ENCODE measurements around the gene NTSR1.

DNA sequence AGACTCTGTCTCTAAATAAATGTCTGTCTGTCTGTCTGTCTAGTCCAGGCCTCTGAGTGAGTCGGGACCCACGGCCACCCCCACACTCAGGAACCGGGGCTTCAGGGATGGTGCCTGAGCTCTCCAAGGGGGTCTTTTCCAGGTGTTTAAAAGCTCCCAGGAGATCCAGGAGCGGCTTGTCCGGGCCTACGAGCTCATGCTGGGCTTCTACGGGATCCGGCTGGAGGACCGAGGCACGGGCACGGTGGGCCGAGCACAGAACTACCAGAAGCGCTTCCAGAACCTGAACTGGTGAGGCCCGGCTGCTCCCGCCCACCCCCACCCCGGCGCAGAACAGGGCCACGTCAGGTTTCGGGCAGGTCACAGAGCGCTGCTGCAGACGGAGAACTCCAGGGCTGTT, 102.7 kb downstream of the NTSR1 start:
- TF ChIP-seq, protein P1, sequence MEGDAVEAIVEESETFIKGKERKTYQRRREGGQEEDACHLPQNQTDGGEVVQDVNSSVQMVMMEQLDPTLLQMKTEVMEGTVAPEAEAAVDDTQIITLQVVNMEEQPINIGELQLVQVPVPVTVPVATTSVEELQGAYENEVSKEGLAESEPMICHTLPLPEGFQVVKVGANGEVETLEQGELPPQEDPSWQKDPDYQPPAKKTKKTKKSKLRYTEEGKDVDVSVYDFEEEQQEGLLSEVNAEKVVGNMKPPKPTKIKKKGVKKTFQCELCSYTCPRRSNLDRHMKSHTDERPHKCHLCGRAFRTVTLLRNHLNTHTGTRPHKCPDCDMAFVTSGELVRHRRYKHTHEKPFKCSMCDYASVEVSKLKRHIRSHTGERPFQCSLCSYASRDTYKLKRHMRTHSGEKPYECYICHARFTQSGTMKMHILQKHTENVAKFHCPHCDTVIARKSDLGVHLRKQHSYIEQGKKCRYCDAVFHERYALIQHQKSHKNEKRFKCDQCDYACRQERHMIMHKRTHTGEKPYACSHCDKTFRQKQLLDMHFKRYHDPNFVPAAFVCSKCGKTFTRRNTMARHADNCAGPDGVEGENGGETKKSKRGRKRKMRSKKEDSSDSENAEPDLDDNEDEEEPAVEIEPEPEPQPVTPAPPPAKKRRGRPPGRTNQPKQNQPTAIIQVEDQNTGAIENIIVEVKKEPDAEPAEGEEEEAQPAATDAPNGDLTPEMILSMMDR (conservative IDR thresholded peaks at IDR 0.05), result no peak
- TF ChIP-seq ZFX (IDR thresholded peaks at IDR 0.05), result no peak

Data from C4-2B (cell line).